Measurements from ENCODE around the gene PPP3CA. TPM values are rescaled to one million over a fixed set of nuclear protein-coding genes. Genes with fewer than 3 reads are reported as not detected.

The PPP3CA gene
- total RNA-seq, 1 donor from 2014 or later: 38.4 TPM

GRCh38 chr4:101033986-101034385, 313.3 kb downstream of the PPP3CA start:
- Histone ChIP-seq H3K79me2 (ENCODE audit: low read depth) (no peaks in the 10 kb centered on the region), H3K4me1 (peaks cover 55% of the 10 kb centered on the region), H2AFZ (replicated peaks) (no peak overlapping the region), H3K27ac (no peak overlapping the region), H3F3A (ENCODE audit: low read depth) (peaks cover 18% of the 10 kb centered on the region), H3K4me2 (peak overlapping the region; percentile 3), H3K27me3 (no peaks in the 10 kb centered on the region), H3K9me3 (ENCODE audit: low read depth) (no peaks in the 10 kb centered on the region), H4K20me1 (ENCODE audit: low read depth) (no peaks in the 10 kb centered on the region), H3K4me3 (no peak overlapping the region), H3K9ac (no peak overlapping the region), H3K36me3 (no peaks in the 10 kb centered on the region)
- no peak for DNase-seq (ENCODE audit: low spot score)
- peaks cover 4% of the 10 kb centered on the region for H3K9me3 Mint-ChIP-seq
- no peak overlapping the region for H3K4me3 Mint-ChIP-seq
- TF ChIP-seq CTCF (IDR thresholded peaks at IDR 0.05): peak; percentile 41
- no peak for TF ChIP-seq EZH2phosphoT487 (IDR thresholded peaks at IDR 0.05)
- peaks cover 40% of the 10 kb centered on the region for H3K4me1 Mint-ChIP-seq
- peaks cover 19% of the 10 kb centered on the region for H3K36me3 Mint-ChIP-seq
- H3K27me3 Mint-ChIP-seq (ENCODE audit: insufficient read depth, low read depth): no peaks in the 10 kb centered on the region
- H3K27ac Mint-ChIP-seq: no peak overlapping the region

GRCh38 chr4:101032541-101032940, 314.8 kb downstream of the PPP3CA start:
- no peaks in the 10 kb centered on the region for H4K20me1 ChIP-seq (ENCODE audit: low read depth)
- no peaks in the 10 kb centered on the region for H3K27me3 ChIP-seq
- peak overlapping the region; percentile 24 for H3K4me3 Mint-ChIP-seq
- TF ChIP-seq CTCF (IDR thresholded peaks at IDR 0.05) (no peak), EZH2phosphoT487 (IDR thresholded peaks at IDR 0.05) (no peak)
- no peaks in the 10 kb centered on the region for H3K27me3 Mint-ChIP-seq (ENCODE audit: insufficient read depth, low read depth)
- H3K79me2 ChIP-seq (ENCODE audit: low read depth): no peaks in the 10 kb centered on the region
- H3K9ac ChIP-seq: no peak overlapping the region
- no peak overlapping the region for H2AFZ ChIP-seq (replicated peaks)
- DNase-seq (ENCODE audit: low spot score): no peak
- H3K27ac ChIP-seq: peak overlapping the region; percentile 62
- no peaks in the 10 kb centered on the region for H3K36me3 ChIP-seq
- H3K9me3 ChIP-seq (ENCODE audit: low read depth): no peaks in the 10 kb centered on the region
- H3F3A ChIP-seq (ENCODE audit: low read depth): peaks cover 18% of the 10 kb centered on the region
- H3K9me3 Mint-ChIP-seq: no peaks in the 10 kb centered on the region
- H3K4me1 ChIP-seq: peaks cover 63% of the 10 kb centered on the region
- no peak overlapping the region for H3K27ac Mint-ChIP-seq
- H3K4me1 Mint-ChIP-seq: peaks cover 44% of the 10 kb centered on the region
- no peak overlapping the region for H3K4me3 ChIP-seq
- peaks cover 8% of the 10 kb centered on the region for H3K36me3 Mint-ChIP-seq
- peak overlapping the region; percentile 70 for H3K4me2 ChIP-seq

DNA sequence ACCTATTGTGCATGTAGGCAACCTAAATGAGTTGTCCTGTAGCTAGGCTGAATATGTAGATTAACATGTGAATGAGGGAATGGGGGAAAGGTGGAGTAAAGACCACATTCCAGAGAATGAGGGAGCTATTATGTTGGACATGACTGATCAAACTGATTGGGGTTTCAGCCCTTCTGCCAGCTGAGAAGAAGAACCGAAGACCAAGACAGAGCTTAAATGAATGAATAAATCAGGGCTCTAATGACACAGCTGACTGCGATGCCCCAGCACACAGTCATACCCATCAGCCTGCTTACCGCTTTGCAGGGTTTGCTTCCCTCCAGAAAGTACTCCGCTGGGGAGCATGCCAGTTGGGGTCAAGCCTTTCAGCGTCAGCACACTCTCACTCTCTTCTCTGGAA, 315.4 kb downstream of the PPP3CA start:
- Histone ChIP-seq H3K27me3 (no peaks in the 10 kb centered on the region), H3F3A (ENCODE audit: low read depth) (peaks cover 18% of the 10 kb centered on the region), H3K9ac (no peak overlapping the region), H3K4me1 (peaks cover 66% of the 10 kb centered on the region), H3K27ac (peak overlapping the region; percentile 62), H3K79me2 (ENCODE audit: low read depth) (no peaks in the 10 kb centered on the region), H3K9me3 (ENCODE audit: low read depth) (no peaks in the 10 kb centered on the region), H3K4me3 (no peak overlapping the region), H4K20me1 (ENCODE audit: low read depth) (no peaks in the 10 kb centered on the region), H3K4me2 (peak overlapping the region; percentile 70), H3K36me3 (no peaks in the 10 kb centered on the region), H2AFZ (replicated peaks) (no peak overlapping the region)
- no peaks in the 10 kb centered on the region for H3K27me3 Mint-ChIP-seq (ENCODE audit: insufficient read depth, low read depth)
- H3K4me3 Mint-ChIP-seq: peak overlapping the region; percentile 14
- no peaks in the 10 kb centered on the region for H3K9me3 Mint-ChIP-seq
- peak; percentile 82 for DNase-seq (ENCODE audit: low spot score)
- H3K4me1 Mint-ChIP-seq: peaks cover 44% of the 10 kb centered on the region
- peak overlapping the region; percentile 69 for H3K27ac Mint-ChIP-seq
- no peak for TF ChIP-seq EZH2 (IDR thresholded peaks at IDR 0.05)
- no peak for TF ChIP-seq CTCF (IDR thresholded peaks at IDR 0.05)
- no peak for TF ChIP-seq EZH2phosphoT487 (IDR thresholded peaks at IDR 0.05)
- peaks cover 8% of the 10 kb centered on the region for H3K36me3 Mint-ChIP-seq

All from neural progenitor cell (in vitro differentiated cells).